ENCODE data around the gene IGSF23.

IGSF23 gene

DNA sequence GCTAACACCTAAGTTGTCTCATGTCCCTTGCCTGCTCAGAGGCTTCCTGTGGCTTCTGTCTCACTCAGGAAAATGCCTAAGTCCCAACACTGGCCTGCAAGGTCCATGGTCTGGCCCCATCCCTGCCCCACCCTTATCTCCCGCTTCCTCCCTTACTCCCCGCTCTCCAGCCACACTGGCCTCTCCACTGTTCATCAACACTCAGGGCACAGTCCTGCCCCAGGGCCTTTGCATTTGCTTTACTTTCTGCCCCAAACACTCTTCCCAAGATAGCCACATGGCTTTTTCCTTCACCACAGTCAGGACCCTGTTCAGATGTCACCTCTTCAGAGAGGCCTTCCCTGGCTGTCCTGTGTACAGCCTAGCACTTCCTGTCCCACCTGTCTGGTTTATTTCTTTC lies 32.1 kb upstream of the IGSF23 start:
- Histone ChIP-seq H3K4me1 (ENCODE audit: control insufficient read depth, low read length) (no peaks in the 10 kb centered on the region), H3K9me3 (ENCODE audit: control insufficient read depth, insufficient read depth, low read length) (no peaks in the 10 kb centered on the region; the same call in 1 of the 2 replicates), H4K20me1 (ENCODE audit: control insufficient read depth, insufficient read depth, low read depth, low read length) (no peaks in the 10 kb centered on the region), H3K9me2 (replicated peaks; ENCODE audit: control insufficient read depth, low read length) (no peaks in the 10 kb centered on the region), H3K4me2 (ENCODE audit: low read length) (no peak overlapping the region), H3K27ac (ENCODE audit: low read depth, low read length) (no peak overlapping the region), H3K27me3 (ENCODE audit: control insufficient read depth, low read length) (no peaks in the 10 kb centered on the region), H3F3A (ENCODE audit: control insufficient read depth, insufficient read depth) (no peaks in the 10 kb centered on the region), H3K4me3 (ENCODE audit: low read length) (no peak overlapping the region), H3K36me3 (ENCODE audit: control insufficient read depth, low read length) (no peaks in the 10 kb centered on the region), H3K79me2 (ENCODE audit: control insufficient read depth, low read length) (no peaks in the 10 kb centered on the region)
- TF ChIP-seq, protein P1, sequence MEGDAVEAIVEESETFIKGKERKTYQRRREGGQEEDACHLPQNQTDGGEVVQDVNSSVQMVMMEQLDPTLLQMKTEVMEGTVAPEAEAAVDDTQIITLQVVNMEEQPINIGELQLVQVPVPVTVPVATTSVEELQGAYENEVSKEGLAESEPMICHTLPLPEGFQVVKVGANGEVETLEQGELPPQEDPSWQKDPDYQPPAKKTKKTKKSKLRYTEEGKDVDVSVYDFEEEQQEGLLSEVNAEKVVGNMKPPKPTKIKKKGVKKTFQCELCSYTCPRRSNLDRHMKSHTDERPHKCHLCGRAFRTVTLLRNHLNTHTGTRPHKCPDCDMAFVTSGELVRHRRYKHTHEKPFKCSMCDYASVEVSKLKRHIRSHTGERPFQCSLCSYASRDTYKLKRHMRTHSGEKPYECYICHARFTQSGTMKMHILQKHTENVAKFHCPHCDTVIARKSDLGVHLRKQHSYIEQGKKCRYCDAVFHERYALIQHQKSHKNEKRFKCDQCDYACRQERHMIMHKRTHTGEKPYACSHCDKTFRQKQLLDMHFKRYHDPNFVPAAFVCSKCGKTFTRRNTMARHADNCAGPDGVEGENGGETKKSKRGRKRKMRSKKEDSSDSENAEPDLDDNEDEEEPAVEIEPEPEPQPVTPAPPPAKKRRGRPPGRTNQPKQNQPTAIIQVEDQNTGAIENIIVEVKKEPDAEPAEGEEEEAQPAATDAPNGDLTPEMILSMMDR (IDR thresholded peaks at IDR 0.05; ENCODE audit: low read depth, low read length, poor library complexity, severe bottlenecking) = no peak
- TF ChIP-seq EZH2phosphoT487 (IDR thresholded peaks at IDR 0.05; ENCODE audit: borderline replicate concordance, low read length) = no peak

DNA sequence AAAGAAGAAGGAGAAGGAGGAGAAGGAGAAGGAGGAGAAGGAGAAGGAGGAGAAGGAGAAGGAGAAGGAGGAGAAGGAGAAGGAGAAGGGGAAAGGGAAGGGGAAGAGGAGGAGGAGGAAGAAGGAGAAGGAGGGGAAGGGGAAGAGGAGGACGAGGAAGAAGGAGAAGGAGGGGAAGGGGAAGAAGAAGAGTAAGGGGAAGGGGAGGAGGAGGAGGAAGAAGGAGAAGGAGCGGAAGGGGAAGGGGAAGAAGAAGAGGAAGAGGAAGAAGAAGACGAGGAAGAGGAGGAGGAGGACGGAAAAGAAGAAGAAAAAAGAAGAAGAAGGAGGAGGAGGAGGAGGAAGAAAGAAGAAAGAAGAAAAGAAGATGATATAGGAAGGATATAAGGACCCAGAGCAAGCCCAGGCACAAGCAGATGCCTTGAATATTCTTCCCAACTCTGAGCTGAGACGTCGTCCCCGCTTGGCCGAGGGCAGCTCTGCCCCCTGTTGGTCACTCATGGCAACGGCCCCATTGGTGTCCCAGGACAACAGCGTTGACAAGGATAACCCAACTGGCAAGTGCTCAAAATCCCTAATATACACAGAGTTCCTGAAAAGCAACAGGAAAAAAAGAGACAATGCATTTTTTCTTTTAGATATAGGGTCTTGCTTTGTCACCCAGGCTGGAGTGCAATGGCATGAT lies 30.6 kb upstream of the IGSF23 start:
- H3K4me1 ChIP-seq (ENCODE audit: control insufficient read depth, low read length) = no peaks in the 10 kb centered on the region
- no peaks in the 10 kb centered on the region for H3K36me3 ChIP-seq (ENCODE audit: control insufficient read depth, low read length)
- no peaks in the 10 kb centered on the region for H4K20me1 ChIP-seq (ENCODE audit: control insufficient read depth, insufficient read depth, low read depth, low read length)
- H3K4me2 ChIP-seq (ENCODE audit: low read length) = no peak overlapping the region
- no peaks in the 10 kb centered on the region; the same call in 1 of the 2 replicates for H3K9me3 ChIP-seq (ENCODE audit: control insufficient read depth, insufficient read depth, low read length)
- TF ChIP-seq, protein P1 (IDR thresholded peaks at IDR 0.05; ENCODE audit: low read depth, low read length, poor library complexity, severe bottlenecking) = peak; percentile 68
- no peak for TF ChIP-seq EZH2phosphoT487 (IDR thresholded peaks at IDR 0.05; ENCODE audit: borderline replicate concordance, low read length)
- H3K27me3 ChIP-seq (ENCODE audit: control insufficient read depth, low read length) = no peaks in the 10 kb centered on the region
- no peaks in the 10 kb centered on the region for H3K9me2 ChIP-seq (replicated peaks; ENCODE audit: control insufficient read depth, low read length)
- H3K79me2 ChIP-seq (ENCODE audit: control insufficient read depth, low read length) = no peaks in the 10 kb centered on the region
- H3K27ac ChIP-seq (ENCODE audit: low read depth, low read length) = no peak overlapping the region
- H3K4me3 ChIP-seq (ENCODE audit: low read length) = no peak overlapping the region
- H3F3A ChIP-seq (ENCODE audit: control insufficient read depth, insufficient read depth) = no peaks in the 10 kb centered on the region

DNA sequence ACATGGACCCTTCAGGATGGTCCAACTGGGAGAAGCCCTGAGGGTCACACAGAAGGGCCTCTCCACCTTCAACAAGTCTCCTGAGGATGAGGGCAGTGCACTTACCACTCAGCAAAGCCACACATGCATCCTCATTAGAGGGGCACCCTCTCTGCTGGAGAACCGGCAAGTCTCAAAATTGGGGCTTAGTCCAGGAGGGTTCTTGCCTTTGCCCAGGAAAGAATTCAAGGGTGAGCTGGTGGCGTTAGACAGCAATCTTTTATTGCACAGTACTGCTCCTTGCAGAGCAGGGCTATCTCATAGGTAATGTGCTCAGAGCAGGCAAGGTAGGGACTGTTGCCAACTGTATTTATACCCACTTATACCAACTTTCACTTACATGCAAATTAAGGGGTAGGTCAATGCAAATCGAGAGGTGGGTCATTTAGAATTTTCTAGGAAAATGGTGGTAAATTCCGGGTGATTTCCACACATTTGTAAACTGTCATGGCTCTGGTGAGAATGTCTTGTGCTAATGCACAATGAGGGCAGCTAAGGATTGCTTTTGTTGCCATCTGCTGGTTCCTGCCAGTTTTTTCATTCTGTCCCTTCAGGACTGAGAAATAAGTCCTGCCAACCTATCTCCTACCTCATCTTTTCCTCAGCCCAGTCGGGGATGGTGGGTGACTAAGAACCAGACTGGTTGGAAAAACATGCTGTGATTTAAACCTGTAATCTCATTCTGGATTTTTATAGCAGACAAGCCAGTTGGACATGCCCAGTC lies 27.8 kb upstream of the IGSF23 start:
- Histone ChIP-seq H4K20me1 (ENCODE audit: control insufficient read depth, insufficient read depth, low read depth, low read length) (no peaks in the 10 kb centered on the region), H3K9me2 (replicated peaks; ENCODE audit: control insufficient read depth, low read length) (no peaks in the 10 kb centered on the region), H3K4me2 (ENCODE audit: low read length) (no peak overlapping the region), H3K36me3 (ENCODE audit: control insufficient read depth, low read length) (no peaks in the 10 kb centered on the region), H3F3A (ENCODE audit: control insufficient read depth, insufficient read depth) (no peaks in the 10 kb centered on the region), H3K79me2 (ENCODE audit: control insufficient read depth, low read length) (no peaks in the 10 kb centered on the region), H3K4me3 (ENCODE audit: low read length) (no peak overlapping the region), H3K27me3 (ENCODE audit: control insufficient read depth, low read length) (no peaks in the 10 kb centered on the region), H3K27ac (ENCODE audit: low read depth, low read length) (no peak overlapping the region), H3K4me1 (ENCODE audit: control insufficient read depth, low read length) (no peaks in the 10 kb centered on the region), H3K9me3 (ENCODE audit: control insufficient read depth, insufficient read depth, low read length) (no peaks in the 10 kb centered on the region; the same call in 1 of the 2 replicates)
- no peak for TF ChIP-seq EZH2phosphoT487 (IDR thresholded peaks at IDR 0.05; ENCODE audit: borderline replicate concordance, low read length)
- TF ChIP-seq, protein P1 (IDR thresholded peaks at IDR 0.05; ENCODE audit: low read depth, low read length, poor library complexity, severe bottlenecking) = no peak

Data from DOHH2 (cell line).